ENCODE measurements around the gene CLN6. TPM values are rescaled to one million over a fixed set of nuclear protein-coding genes. Genes with fewer than 3 reads are reported as not detected.

The CLN6 gene
- total RNA-seq, 1 experiment from 2014 or later, result 76.7 TPM

GRCh38 chr15:68272721-68273271 is 43.3 kb upstream of the CLN6 start:
- no peak for DNase-seq
- intact Hi-C loops (cut with micrococcal nuclease; ENCODE audit: unreplicated experiment), result no loop called here
- H3K27me3 Mint-ChIP-seq (ENCODE audit: insufficient read depth, unreplicated experiment), result no peaks in the 10 kb centered on the region
- H3K4me3 ChIP-seq (ENCODE audit: low read depth, low read length), result no peak overlapping the region
- peaks cover 31% of the 10 kb centered on the region for H3K4me1 Mint-ChIP-seq (ENCODE audit: low read depth, unreplicated experiment)
- TF ChIP-seq CTCF (IDR thresholded peaks at IDR 0.05; ENCODE audit: insufficient read depth in 1 of 2, low read depth in 1 of 2, low read length in 1 of 2, severe bottlenecking in 1 of 2, unreplicated experiment in 1 of 2), result no peak
- peaks cover 31% of the 10 kb centered on the region for H3K4me1 ChIP-seq
- no peaks in the 10 kb centered on the region for H3K27me3 ChIP-seq (replicated peaks; ENCODE audit: control insufficient read depth, insufficient read depth, low read length)
- no peak overlapping the region for H3K4me3 Mint-ChIP-seq (ENCODE audit: unreplicated experiment)
- no TSS peak for BruUV-seq (replicated peaks)
- H3K36me3 Mint-ChIP-seq (ENCODE audit: insufficient read depth, unreplicated experiment), result no peaks in the 10 kb centered on the region
- no peaks in the 10 kb centered on the region for H3K9me3 Mint-ChIP-seq (ENCODE audit: unreplicated experiment)
- H3K27ac Mint-ChIP-seq (ENCODE audit: unreplicated experiment), result no peak overlapping the region
- ChIA-PET POLR2A (no interaction called here), CTCF (no interaction called here)
- H3K9me3 ChIP-seq, result no peaks in the 10 kb centered on the region
- no peaks in the 10 kb centered on the region for H3K36me3 ChIP-seq (ENCODE audit: control insufficient read depth, insufficient read depth, low read length)

DNA sequence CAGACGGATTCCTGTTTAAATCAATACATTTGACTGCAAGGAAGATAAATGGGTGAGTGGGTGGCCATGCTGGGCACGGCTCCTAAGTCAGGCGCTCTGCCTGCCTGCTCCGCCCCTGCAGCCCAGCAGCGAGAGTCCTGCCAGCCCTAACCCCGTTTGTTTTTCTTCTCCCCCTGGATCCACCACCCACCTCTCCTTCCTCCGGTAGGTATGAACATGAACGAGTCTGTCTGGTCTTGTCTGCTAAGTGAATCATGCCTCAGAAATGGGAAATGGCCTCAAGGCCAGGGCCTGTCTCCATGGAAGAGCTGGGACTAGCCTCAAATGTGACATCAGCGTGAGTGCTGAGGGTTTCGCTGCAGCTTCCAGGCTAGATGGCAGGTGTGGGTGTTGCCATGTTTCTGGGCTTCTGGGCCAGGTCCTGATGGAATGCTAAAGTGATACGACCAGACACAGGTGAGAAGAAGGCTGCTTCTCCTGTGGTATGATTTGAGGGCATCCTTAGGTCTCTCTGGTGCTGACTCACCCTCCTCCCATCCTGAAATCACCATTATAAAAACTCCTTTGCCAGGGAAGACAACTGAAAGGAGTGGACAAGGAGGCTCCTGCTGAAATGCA is 42.4 kb upstream of the CLN6 start:
- H3K36me3 Mint-ChIP-seq (ENCODE audit: insufficient read depth, unreplicated experiment), result no peaks in the 10 kb centered on the region
- Histone ChIP-seq H3K36me3 (ENCODE audit: control insufficient read depth, insufficient read depth, low read length) (no peaks in the 10 kb centered on the region), H3K4me1 (peaks cover 31% of the 10 kb centered on the region), H3K27me3 (replicated peaks; ENCODE audit: control insufficient read depth, insufficient read depth, low read length) (no peaks in the 10 kb centered on the region), H3K4me3 (ENCODE audit: low read depth, low read length) (no peak overlapping the region), H3K9me3 (no peaks in the 10 kb centered on the region)
- no peaks in the 10 kb centered on the region for H3K9me3 Mint-ChIP-seq (ENCODE audit: unreplicated experiment)
- H3K4me3 Mint-ChIP-seq (ENCODE audit: unreplicated experiment), result no peak overlapping the region
- peak overlapping the region; percentile 42 for H3K27ac Mint-ChIP-seq (ENCODE audit: unreplicated experiment)
- no TSS peak for BruUV-seq (replicated peaks)
- no peaks in the 10 kb centered on the region for H3K27me3 Mint-ChIP-seq (ENCODE audit: insufficient read depth, unreplicated experiment)
- peak; percentile 33 to 48 for DNase-seq
- TF ChIP-seq CTCF (IDR thresholded peaks at IDR 0.05; ENCODE audit: insufficient read depth in 1 of 2, low read depth in 1 of 2, low read length in 1 of 2, severe bottlenecking in 1 of 2, unreplicated experiment in 1 of 2), result no peak
- ChIA-PET CTCF (interaction anchor here (1.5 kb wide), 1 partner anchor 19 kb away, joined by 4 read pairs; no protein-coding TSS in a partner anchor), POLR2A (no interaction called here)
- H3K4me1 Mint-ChIP-seq (ENCODE audit: low read depth, unreplicated experiment), result peaks cover 30% of the 10 kb centered on the region
- intact Hi-C loops (cut with micrococcal nuclease; ENCODE audit: unreplicated experiment), result no loop called here

- DNase-seq, result no peak
- peaks cover 15% of the 10 kb centered on the region for H3K4me1 ChIP-seq
- TF ChIP-seq CTCF (IDR thresholded peaks at IDR 0.05; ENCODE audit: insufficient read depth in 1 of 2, low read depth in 1 of 2, low read length in 1 of 2, severe bottlenecking in 1 of 2, unreplicated experiment in 1 of 2), result no peak
- intact Hi-C loops (cut with micrococcal nuclease; ENCODE audit: unreplicated experiment), result no loop called here
- no peaks in the 10 kb centered on the region for H3K27me3 ChIP-seq (replicated peaks; ENCODE audit: control insufficient read depth, insufficient read depth, low read length)
- Mint-ChIP-seq H3K27ac (ENCODE audit: unreplicated experiment) (no peak overlapping the region), H3K4me3 (ENCODE audit: unreplicated experiment) (no peak overlapping the region), H3K4me1 (ENCODE audit: low read depth, unreplicated experiment) (peaks cover 8% of the 10 kb centered on the region), H3K9me3 (ENCODE audit: unreplicated experiment) (no peaks in the 10 kb centered on the region), H3K36me3 (ENCODE audit: insufficient read depth, unreplicated experiment) (no peaks in the 10 kb centered on the region), H3K27me3 (ENCODE audit: insufficient read depth, unreplicated experiment) (no peaks in the 10 kb centered on the region)
- BruUV-seq (replicated peaks), result no TSS peak
- ChIA-PET CTCF (no interaction called here), POLR2A (no interaction called here)
- no peaks in the 10 kb centered on the region for H3K9me3 ChIP-seq
- H3K36me3 ChIP-seq (ENCODE audit: control insufficient read depth, insufficient read depth, low read length), result no peaks in the 10 kb centered on the region
- no peak overlapping the region for H3K4me3 ChIP-seq (ENCODE audit: low read depth, low read length)
These were observed 38.9 kb upstream of the CLN6 start for GRCh38 chr15:68268405-68268804.
